HG03097 (cell line): ENCODE measurements around the gene SMNDC1.
A peak's percentile ranks its signal among the peaks of the same experiment; 100 is the strongest.
"Not testable (repeated sequence)": the region's sequence is repeated elsewhere in the genome, so short reads cannot be mapped to it uniquely, and the experiment has no call there.

Experiments used
- ATAC-seq: cut with Tn5 transposase; IDR thresholded peaks from one replicate; pipeline ENCODE4 v1.9.1; 2021; ENCODE audit not compliant: unreplicated experiment, low FRiP score

The SMNDC1 gene

GRCh38 chr10:110259317-110259716, 45.4 kb downstream of the SMNDC1 start:
- ATAC-seq = no peak

GRCh38 chr10:110258542-110258941, 46.2 kb downstream of the SMNDC1 start:
- ATAC-seq = no peak

GRCh38 chr10:110254467-110254866, 50.3 kb downstream of the SMNDC1 start:
- ATAC-seq = no peak

- ATAC-seq = no peak
Observed at GRCh38 chr10:110252151-110252550, 52.6 kb downstream of the SMNDC1 start.

- peak; percentile 68 for ATAC-seq
Observed at GRCh38 chr10:110251392-110251791, 53.3 kb downstream of the SMNDC1 start.

- ATAC-seq = peak; percentile 50
Observed at GRCh38 chr10:110249489-110249888, 55.2 kb downstream of the SMNDC1 start.

GRCh38 chr10:110247833-110248232, 56.9 kb downstream of the SMNDC1 start:
- ATAC-seq = not testable (repeated sequence)

DNA sequence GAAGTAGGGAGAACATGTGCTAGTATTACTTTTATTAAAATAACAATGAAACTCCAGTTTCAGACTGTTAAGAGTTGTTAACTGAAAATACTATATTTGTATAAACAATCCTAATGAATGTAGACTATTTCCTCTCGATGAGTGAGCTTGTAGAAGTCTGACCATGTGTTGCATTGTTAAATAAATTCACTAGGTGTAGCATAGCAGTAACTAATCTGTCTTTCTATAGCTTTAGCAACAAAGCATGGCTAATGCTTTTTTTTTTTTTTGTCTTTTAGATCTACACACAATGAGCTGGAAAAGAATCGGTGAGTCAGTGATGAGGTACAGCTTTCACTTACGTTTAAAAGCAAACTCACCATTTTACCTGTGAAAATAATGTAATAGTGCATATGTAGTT, 60.2 kb downstream of the SMNDC1 start:
- no peak for ATAC-seq

DNA sequence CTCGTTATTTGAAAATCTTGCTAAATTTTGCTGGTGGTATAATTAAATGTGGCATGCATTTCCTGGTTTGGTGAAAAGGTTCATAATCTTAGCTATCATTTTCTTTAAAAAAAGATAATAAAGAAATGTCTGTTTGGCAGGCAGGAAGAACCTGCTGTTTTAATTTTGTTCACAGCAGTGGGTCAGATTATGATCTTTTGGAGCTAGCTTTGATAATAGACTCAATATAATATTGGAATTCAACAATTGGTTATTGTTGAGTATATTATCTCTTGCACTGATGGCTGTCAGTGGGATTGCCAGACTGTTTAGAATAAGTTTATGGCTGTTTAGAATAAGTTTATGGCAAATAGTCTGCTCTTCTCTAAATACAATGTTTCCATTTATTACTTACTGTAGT, 62.2 kb downstream of the SMNDC1 start:
- ATAC-seq = no peak

DNA sequence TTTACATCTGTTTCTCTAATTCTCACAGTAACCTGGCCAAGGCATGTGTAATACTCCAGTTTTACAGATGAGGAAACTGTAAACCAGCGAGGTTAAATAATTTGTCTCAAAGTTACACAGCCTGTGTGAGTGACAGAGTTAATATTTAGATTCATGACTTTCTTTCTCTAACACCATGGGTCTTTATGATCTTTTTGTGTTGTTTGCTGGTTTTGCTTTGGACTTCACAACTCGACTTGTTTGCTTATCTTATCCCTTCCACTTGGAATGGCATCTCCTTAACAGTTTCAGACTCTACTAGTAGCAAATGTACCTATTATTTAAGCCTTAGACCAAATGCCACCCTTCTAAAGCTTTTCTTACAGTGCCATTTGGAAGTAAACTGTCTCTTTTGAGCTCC, 62.9 kb downstream of the SMNDC1 start:
- ATAC-seq = no peak

GRCh38 chr10:110241407-110241806, 63.3 kb downstream of the SMNDC1 start:
- ATAC-seq = no peak
